KOPT-K1 (cell line): ENCODE measurements around the gene OGFRL1.
"Not testable (repeated sequence)": the region's sequence is repeated elsewhere in the genome, so short reads cannot be mapped to it uniquely, and the experiment has no call there.

ENCODE experiments used
- H3K27ac ChIP-seq: fragments of 200-600 bp; sonication (generic); 2 replicates; pipeline ENCODE4 v1.5.1; 2016; ENCODE audit warnings: antibody characterized with exemption, mild to moderate bottlenecking, low read depth, low read length; ENCODE audit not compliant: poor library complexity, severe bottlenecking
- H3K36me3 ChIP-seq: fragments of 200-600 bp; sonication (generic); 2 replicates; pipeline ENCODE4 v1.5.1; 2017; ENCODE audit warnings: antibody characterized with exemption, mild to moderate bottlenecking, low read length, moderate library complexity; ENCODE audit not compliant: insufficient read depth
- H3K9me3 ChIP-seq: fragments of 200-600 bp; sonication (generic); 2 replicates; pipeline ENCODE4 v1.5.1; 2017; ENCODE audit warnings: antibody characterized with exemption, low read length, mild to moderate bottlenecking; ENCODE audit not compliant: insufficient read depth, poor library complexity, severe bottlenecking

Gene OGFRL1

DNA sequence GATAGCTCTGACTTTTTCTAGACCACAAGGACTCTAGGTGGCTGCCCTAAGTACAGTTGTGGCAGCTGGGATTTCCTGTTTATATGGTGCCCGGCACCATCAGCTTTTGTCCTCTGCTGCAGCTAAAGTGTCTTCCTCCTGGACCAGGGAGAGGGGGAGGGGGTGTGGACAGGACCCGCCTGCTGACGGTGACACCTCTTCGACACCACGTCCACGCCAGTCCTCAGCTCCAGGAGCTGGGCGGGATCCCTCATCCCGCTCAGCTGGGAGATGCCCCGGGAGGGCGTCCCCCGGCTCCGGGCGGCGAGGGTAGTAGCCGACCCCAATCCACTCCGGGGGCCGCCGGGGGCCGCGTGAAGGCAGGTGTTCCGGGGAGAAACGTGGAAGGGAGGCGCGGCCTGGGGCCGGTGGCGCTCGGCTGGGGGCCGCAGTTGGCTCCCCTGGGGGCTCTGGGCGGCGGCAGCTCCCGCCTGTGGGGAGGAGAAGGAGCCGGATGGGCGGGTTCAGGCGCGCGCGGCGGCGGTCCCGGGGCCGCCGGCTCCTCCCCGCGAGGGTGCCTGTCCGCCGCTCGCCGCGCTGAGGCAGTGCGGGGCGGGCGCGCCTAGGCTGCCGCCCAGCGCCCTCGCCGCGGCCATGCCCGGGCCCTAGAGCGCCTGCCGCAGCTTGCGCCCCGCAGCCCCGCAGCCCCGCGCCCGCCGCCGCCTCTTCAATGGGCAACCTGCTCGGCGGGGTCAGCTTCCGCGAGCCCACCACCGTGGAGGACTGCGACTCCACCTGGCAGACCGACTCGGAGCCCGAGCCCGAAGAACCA, at the start of gene OGFRL1:
Gene OGFRL1 (plus strand): TSS at position 584 of the 811 bp plus-strand sequence. CDS start 126 bp downstream, at position 710.
- H3K36me3 ChIP-seq = no peaks in the 10 kb centered on the region
- H3K27ac ChIP-seq = no peak within 1 kb of the TSS
- H3K9me3 ChIP-seq = no peaks in the 10 kb centered on the region

DNA sequence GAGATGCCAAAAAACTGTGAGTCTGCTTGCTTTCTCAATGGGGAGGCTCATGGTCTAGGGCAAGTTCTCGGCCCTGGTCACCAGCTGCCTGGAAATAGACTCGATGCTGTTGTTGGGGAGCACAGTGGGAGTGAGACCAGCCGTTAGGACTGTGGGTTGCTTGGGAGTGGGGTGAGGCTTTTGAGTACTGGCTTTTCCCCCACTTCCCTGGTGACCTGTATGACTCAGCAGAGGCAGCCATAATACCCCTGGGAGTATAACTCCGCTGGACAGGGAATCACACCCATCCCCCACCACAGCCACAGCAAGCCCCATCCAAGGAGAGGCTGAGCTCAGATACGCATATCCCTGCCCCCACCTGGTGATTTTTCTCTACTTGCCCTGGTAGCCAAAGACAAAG, 48.9 kb upstream of the OGFRL1 start:
- no peak overlapping the region for H3K27ac ChIP-seq
- H3K9me3 ChIP-seq = no peaks in the 10 kb centered on the region
- H3K36me3 ChIP-seq = no peaks in the 10 kb centered on the region

DNA sequence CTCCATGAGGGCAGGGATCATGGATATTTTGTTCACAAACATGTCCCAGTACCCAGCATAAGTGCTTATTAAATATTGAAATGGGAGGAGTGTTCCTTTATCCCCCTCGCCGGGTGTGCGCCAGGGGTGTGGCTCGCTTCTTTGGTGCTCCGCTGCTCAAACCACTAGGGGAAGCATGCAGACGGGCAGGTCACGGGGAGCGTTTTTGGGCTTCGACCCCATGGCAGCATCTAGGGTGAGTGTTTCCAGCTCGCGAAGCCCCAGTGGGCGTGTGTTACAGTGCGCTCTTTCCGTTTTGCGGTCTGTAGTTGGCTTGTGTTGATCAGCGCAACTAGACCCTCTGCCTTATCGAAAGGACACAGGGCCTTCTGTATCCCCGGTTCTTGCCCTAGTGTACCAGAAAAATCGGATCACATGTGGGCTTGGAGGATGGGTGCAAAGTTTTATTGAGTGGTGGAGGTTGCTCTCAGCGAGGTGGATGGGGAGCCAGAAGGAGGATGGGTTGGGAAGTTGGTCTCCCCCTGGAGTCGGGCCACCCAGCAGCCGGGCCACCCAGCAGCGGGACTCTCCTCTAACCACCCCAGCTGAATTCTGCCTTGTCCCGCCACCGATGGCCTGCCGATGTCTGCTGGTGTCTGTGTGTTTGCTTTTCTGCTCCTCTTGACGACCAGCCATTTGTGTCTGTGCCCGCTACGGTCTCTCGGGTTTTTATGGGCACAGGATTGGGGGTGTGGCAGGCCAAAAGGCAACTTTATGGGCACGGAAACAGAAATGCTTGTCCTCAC, 43.2 kb upstream of the OGFRL1 start:
- H3K27ac ChIP-seq = no peak overlapping the region

DNA sequence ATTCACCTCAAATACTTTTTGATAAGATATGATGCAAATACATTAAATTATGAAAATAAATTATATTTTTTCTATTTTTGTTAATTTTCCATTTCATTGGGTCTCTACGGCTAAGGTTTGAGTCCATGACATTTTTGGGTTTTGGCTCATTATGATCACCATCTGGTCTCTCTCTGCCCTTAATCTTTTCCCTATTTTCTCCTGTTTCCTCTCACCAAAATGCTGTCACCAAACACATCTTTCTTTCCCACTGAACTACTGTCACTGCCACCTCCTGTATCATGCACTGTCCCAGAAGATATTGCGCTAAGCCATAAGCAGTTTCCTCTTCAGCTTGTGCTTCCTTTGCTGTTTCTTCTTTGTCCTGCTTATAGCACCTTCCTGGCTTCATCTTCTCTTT, 42.0 kb upstream of the OGFRL1 start:
- no peaks in the 10 kb centered on the region for H3K36me3 ChIP-seq
- no peaks in the 10 kb centered on the region for H3K9me3 ChIP-seq
- no peak overlapping the region for H3K27ac ChIP-seq

More for the DNA sequence above, 43.2 kb upstream of the OGFRL1 start:
- Histone ChIP-seq H3K9me3 (no peaks in the 10 kb centered on the region), H3K36me3 (no peaks in the 10 kb centered on the region)

DNA sequence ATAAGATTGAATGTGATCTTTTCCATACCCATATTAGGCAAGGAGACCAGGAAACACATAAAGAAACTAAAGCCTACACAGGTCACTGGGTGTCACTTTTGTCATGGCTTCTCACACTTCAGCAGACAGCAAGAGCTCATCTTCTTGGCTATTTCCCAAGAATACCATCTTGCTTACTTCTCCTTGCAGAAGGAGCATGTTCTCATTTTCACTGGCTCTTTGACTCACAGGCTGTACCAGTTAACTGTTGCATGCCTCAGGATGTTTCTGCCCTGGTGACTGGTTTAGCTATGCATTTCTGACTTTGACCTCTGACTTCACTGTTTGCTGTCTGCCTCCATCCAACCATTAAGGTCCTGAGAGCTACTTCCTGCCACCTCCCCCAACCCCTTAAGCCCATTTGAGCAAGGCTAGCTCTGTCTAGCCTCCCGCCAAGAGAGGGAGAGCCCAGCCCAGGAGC, 40.3 kb upstream of the OGFRL1 start:
- Histone ChIP-seq H3K27ac (no peak overlapping the region), H3K9me3 (no peaks in the 10 kb centered on the region), H3K36me3 (no peaks in the 10 kb centered on the region)

DNA sequence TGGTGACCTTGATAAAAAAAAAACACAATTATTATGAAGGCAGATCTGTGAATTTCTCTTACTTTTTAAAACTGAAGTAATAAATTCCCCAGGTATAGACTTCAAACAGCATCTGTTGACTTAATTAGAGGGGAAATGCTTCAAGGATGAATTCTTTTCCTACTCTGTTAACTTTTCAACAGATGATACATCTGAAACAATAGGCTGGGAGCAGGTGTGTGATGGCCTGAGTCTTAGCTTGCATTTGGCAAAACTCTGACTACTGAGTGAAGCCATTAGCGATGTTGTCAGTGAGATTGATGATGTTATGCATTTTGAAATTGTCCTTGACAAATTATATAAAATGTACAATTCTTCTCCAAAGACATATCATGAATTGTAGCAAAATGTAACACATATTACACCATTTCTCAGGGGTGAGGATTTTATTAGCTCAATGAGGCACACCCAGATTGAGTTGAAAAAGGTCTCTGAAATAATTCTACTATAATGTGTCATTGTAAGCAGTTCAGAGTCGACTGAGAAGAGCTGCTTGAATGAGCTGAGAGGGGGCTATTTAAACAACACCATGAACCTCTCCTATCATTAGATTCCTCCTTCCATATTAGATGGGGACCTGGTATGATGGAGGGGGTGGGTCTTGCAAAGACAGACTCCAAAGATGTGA, 39.6 kb upstream of the OGFRL1 start:
- H3K36me3 ChIP-seq = no peaks in the 10 kb centered on the region
- H3K27ac ChIP-seq = no peak overlapping the region
- H3K9me3 ChIP-seq = no peaks in the 10 kb centered on the region

DNA sequence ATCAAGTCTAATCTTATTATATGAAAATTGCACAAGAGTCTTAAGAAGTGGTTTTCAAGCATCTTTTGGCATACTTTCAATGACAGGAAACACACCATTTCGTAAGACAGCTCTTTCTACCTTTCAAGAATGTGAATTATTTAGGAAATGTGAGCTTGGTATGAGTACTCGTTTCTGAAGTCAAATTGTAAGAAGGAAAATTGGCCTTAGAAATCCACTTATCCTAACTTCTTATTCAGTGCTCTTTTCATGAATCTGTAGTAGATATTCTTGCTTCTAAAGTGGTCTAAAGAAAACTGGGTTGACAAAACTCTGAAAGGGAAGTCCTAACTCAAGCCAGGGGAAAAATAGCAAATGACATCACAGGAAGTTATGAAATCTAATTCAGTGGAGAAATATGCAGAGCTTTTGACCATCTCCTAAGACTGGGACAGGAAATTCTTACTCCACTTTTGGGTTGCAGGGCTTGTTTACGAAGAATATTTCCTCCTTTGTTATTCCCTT, 38.5 kb upstream of the OGFRL1 start:
- Histone ChIP-seq H3K9me3 (no peaks in the 10 kb centered on the region), H3K27ac (no peak overlapping the region), H3K36me3 (no peaks in the 10 kb centered on the region)

DNA sequence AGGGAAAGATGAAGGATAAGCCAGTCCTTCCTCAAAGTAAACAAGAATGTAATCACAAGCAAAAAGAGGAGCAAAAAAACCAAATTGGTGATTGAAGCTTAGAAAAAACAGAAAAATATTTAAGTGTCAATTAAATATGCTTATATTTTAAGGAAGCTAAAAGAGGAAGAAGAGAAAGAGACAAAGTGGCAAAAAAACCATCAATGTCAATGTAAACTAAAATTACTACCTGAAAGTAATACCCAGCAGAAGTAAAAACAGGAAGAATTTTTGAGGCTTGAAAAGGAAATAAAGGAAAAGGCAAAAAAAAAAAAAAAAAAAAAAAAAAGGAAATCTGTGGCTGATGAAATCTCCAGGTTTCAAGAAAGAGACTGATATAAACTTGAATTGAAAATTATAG, 36.2 kb upstream of the OGFRL1 start:
- H3K27ac ChIP-seq = no peak overlapping the region

DNA sequence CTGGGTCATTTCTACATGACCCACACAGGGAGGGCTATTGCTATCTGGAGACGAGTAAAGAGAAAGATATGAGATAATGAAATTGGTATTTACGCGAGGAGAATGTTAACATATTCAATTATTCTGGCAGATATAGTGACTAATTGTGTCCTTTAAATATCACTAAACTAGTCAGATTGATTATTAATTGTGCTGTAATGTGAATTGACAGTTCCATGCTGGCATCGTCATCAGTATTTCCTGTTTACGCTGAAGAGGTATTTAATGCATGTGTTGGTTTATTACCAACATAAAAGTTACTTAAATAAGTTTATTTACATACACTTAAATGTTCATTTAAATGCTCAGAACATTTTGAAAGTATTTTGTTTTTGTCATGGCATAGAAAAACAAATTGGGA, 35.7 kb upstream of the OGFRL1 start:
- no peaks in the 10 kb centered on the region for H3K9me3 ChIP-seq
- no peak overlapping the region for H3K27ac ChIP-seq
- H3K36me3 ChIP-seq = no peaks in the 10 kb centered on the region

More for the DNA sequence above, 36.2 kb upstream of the OGFRL1 start:
- Histone ChIP-seq H3K9me3 (no peaks in the 10 kb centered on the region), H3K36me3 (no peaks in the 10 kb centered on the region)

DNA sequence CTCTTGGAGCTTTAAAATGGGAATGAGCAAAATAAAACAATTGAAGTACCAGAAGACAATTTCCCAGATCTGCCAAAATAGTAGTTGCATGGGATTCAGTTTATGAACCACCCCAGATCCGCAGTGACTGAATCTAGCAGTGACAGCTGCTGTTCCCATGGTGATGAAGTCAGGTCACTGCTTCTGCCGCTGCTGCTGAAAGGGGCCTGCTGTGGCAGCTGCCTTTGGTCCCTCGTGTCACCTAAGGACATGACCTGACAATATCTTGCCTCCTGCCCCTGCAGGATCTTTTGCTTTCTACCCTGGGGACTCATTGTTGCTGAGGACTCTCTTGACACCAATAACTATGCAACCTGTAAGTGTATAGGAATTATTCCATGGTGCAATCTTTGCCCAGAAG, 34.3 kb upstream of the OGFRL1 start:
- Histone ChIP-seq H3K27ac (no peak overlapping the region), H3K36me3 (no peaks in the 10 kb centered on the region), H3K9me3 (no peaks in the 10 kb centered on the region)

DNA sequence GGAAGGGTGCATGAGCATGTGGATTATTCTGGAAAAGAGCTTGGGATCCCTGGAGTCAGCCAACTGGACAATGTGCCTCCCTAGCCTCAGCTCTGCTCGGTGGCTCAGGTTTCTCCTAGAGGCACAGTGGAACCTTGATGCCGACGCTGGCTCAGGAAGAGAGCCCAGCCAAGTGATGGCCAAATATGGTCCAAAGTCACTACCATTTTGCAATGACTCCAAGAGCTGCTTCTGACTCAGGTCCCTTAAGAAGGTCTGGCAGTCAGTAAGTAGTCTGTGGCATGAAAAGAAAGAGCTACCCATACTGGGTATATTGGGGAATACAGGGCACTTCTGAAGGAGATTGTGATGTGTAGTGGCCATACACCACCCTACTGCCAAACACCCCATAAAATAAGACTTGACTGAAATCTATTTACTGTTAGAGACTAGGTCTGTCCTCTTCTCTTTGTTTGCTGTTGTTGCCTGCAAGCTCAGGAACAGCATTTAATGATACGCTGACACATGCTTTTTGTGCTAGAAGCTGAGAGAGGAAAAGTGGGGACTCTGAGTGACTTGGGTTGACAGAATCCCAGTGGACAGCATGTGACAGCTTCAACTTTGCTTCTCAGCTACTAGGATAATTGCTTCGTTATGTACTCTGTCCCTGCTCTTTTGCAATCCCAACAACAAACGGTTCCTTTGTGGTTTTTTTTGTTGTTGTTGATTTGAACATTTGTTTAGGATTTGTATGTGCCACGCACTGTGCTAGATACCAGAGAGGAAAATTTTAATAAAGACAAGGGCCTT, 30.3 kb upstream of the OGFRL1 start:
- Histone ChIP-seq H3K36me3 (no peaks in the 10 kb centered on the region), H3K9me3 (no peaks in the 10 kb centered on the region), H3K27ac (no peak overlapping the region)

DNA sequence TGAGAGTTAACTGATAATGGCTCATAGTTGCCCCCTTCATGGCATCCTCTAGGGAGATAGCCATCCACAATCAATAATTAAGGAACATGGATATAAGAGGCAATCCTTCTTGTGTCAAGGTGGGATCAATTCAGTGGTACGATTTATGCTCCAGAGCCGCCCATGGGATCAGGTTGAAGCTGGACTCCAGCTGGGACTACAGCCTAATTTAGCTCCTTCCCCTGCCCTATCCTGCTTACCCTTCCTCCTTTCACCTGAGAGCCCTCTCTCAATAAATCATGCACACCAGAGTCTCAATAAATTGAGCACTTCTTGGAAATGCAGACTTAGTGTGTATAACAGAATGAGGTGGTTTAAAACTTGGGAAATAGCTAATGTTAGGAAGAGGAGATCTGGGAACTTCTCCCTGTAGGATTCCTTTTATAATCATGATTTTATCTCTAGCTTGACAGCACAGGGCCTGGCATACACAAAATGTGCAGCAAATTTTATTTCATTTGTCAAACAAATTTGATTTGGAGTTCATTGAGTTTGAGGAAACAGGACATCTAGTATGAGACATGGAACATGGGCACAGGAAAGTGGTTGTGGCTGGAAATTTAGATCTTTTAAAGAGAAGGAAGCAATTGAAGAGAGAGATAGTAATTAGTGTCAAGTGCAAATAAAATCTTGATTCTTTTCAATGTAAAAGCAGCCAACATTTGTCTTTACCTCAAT, 28.6 kb upstream of the OGFRL1 start:
- no peaks in the 10 kb centered on the region for H3K9me3 ChIP-seq
- H3K36me3 ChIP-seq = no peaks in the 10 kb centered on the region
- no peak overlapping the region for H3K27ac ChIP-seq

DNA sequence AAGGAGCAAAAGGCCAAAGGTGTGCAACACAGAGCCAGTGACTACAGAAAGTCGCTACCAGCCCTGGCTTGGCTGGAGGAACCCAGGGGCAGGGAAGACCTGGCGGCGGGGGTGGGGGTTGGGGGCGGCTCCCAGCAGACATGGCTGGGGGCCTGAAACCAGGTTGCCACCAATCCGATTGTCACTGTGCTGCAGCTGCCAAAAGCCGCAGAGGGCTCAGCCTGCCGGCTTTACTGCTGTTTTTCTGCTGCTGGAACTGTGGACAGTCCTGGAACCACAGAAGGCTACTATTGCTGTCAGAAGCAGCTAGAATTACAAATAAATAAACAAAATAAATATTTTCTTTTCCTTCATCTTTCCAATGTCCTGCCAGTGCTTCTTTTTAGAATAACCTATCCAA, 25.7 kb upstream of the OGFRL1 start:
- Histone ChIP-seq H3K36me3 (no peaks in the 10 kb centered on the region), H3K27ac (no peak overlapping the region), H3K9me3 (no peaks in the 10 kb centered on the region)

DNA sequence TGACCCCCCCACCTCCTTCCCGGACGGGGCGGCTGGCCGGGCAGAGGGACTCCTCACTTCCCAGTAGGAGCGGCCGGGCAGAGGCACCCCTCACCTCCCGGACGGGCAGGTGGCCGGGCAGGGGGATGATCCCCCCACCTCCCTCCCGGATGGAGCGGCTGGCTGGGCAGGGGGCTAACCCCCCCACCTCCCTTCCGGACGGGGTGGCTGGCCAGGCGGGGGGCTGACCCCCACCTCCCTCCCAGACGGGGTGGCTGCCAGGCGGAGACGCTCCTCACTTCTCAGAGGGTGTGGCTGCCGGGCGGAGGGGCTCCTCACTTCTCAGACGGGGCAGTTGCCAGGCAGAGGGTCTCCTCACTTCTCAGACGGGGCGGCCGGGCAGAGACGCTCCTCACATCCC, 22.2 kb upstream of the OGFRL1 start:
- not testable (repeated sequence) for H3K27ac ChIP-seq, H3K9me3 ChIP-seq, H3K36me3 ChIP-seq
